Psoas muscle (tissue), 8 donors: ENCODE measurements around the gene EVI2B. TPM values are rescaled to one million over a fixed set of nuclear protein-coding genes. Genes with fewer than 3 reads are reported as not detected.

ENCODE experiments used
- ATAC-seq, 4 donors: fragments of 200-7000 bp; cut with Tn5 transposase; one replicate each; pipeline ENCODE4 v1.9.1; 2020; ENCODE audit warnings: moderate library complexity in 3 of 4, mild to moderate bottlenecking in 2 of 4
- DNase-seq, 2 donors: peaks; one replicate each; pipeline ENCODE4 v3.0.0-alpha.2; 2020
- H3K27ac ChIP-seq: fragments of 200-600 bp; one replicate; pipeline ENCODE4 v1.8.0; 2022
- H3K27me3 ChIP-seq, 3 donors: fragments of 200-600 bp in 1 of 3; one replicate each; pipeline versions ENCODE4 v1.6.1 to v1.8.0; 2013 to 2022; ENCODE audit warnings: low read length in 2 of 3, mild to moderate bottlenecking in 2 of 3, moderate library complexity in 1 of 3; ENCODE audit not compliant: insufficient read depth in 3 of 3
- H3K36me3 ChIP-seq, 2 donors: fragments of 200-600 bp in 1 of 2; one replicate each; pipeline versions ENCODE4 v1.6.1 to v1.8.0; 2013 to 2022; ENCODE audit warnings: low read depth in 1 of 2, mild to moderate bottlenecking in 1 of 2, moderate library complexity in 1 of 2; ENCODE audit not compliant: insufficient read depth in 1 of 2
- H3K4me1 ChIP-seq: fragments of 200-600 bp; one replicate; pipeline ENCODE4 v1.8.0; 2022
- H3K4me3 ChIP-seq: fragments of 200-600 bp; one replicate; pipeline ENCODE4 v1.8.0; 2022; ENCODE audit warnings: mild to moderate bottlenecking
- H3K9me3 ChIP-seq: fragments of 200-600 bp; one replicate; pipeline ENCODE4 v1.8.0; 2022
- WGBS, 3 donors: extraction: QIAGEN DNeasy Blood & Tissue Kit; methylation state at CpG; one replicate each; pipeline versions ENCODE4 v1.1.6 to v1.1.7; 2013; 5-methylcytosine and 5-hydroxymethylcytosine counted together
- intact Hi-C, 2 donors: fragments of 100-400 bp; cut with DNase I; formaldehyde crosslinking; loops; one replicate each; pipeline versions ENCODE4 v1.11.0 to v1.14.2; 2022
- polyA plus RNA-seq, 3 donors: library from polyadenylated mRNA; stranded (reverse); fragments of 200-250 nt; gene quantifications; one replicate each; pipeline ENCODE4 v1.2.3, GENCODE V29; 2013
- total RNA-seq, 4 donors: library from RNA; stranded (reverse); fragmentation: NEBNext Ultra II Directional in 2 of 4; extraction: Animal tissue kit (Norgen Biotek cat#: 25700) in 2 of 4; gene quantifications; one replicate each; pipeline versions ENCODE4 v1.2.1 to v1.2.4, GENCODE V29; 2021 to 2023
- TF ChIP-seq, protein P1 (sequence below): fragments of 200-600 bp; IDR thresholded peaks from one replicate; pipeline ENCODE4 v1.8.0; 2022; ENCODE audit warnings: antibody characterized with exemption
- donor health status: healthy with polysubstance abuse.
- donor health status: DM: no; HTN: no; CAD: no; lungs with moderate emphysema.
- donor health status: Bipolar disorder and iron deficiency.
- donor health status: healthy.
- donor health status: DM: yes; HTN: yes; CAD: no.
- donor health status: DM: no; HTN: no; CAD: no.
- donor health status: DM: no; HTN: no; CAD: no.
- donor health status: DM: yes; HTN: yes; CAD: no.

EVI2B gene
- total and polyA plus RNA-seq, 7 donors, result 0.51 to 2.9 (median 1.2) TPM

GRCh38 chr17:31261601-31262000 lies 52.3 kb downstream of the EVI2B start:
- intact Hi-C loops, result no loop called here
- peaks cover 2 to 64% of the 10 kb centered on the region in 2 donors for H3K36me3 ChIP-seq
- no peaks in the 10 kb centered on the region for H3K4me1 ChIP-seq
- DNase-seq (no peak), ATAC-seq (no peak)
- 77 to 87% (median 86%) methylated on average over 1 of the region's 1 CpG for WGBS, 3 donors
- TF ChIP-seq, protein P1, sequence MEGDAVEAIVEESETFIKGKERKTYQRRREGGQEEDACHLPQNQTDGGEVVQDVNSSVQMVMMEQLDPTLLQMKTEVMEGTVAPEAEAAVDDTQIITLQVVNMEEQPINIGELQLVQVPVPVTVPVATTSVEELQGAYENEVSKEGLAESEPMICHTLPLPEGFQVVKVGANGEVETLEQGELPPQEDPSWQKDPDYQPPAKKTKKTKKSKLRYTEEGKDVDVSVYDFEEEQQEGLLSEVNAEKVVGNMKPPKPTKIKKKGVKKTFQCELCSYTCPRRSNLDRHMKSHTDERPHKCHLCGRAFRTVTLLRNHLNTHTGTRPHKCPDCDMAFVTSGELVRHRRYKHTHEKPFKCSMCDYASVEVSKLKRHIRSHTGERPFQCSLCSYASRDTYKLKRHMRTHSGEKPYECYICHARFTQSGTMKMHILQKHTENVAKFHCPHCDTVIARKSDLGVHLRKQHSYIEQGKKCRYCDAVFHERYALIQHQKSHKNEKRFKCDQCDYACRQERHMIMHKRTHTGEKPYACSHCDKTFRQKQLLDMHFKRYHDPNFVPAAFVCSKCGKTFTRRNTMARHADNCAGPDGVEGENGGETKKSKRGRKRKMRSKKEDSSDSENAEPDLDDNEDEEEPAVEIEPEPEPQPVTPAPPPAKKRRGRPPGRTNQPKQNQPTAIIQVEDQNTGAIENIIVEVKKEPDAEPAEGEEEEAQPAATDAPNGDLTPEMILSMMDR, result no peak
- H3K9me3 ChIP-seq, result no peaks in the 10 kb centered on the region
- no peak overlapping the region for H3K27ac ChIP-seq
- H3K4me3 ChIP-seq, result no peak overlapping the region
- no peaks in the 10 kb centered on the region for H3K27me3 ChIP-seq

DNA sequence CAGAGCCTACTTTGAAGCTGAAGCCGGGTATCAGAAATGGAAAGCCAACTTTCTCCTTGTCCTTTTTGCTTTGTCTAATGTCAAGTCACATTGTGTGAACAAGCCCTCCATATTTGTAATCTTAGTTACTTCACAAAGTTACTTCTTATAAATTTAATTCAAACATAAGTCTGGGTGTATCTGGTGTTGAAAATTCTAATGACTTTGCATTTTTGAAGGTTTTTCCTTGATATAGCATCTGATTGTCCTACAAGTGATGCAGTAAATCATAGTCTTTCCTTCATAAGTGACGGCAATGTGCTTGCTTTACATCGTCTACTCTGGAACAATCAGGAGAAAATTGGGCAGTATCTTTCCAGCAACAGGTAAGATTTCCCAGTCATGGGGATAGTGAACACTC lies 53.7 kb downstream of the EVI2B start:
- TF ChIP-seq, protein P1, result no peak
- H3K27ac ChIP-seq, result no peak overlapping the region
- no peaks in the 10 kb centered on the region for H3K27me3 ChIP-seq
- 95 to 98% (median 95%) methylated on average over 3 of the region's 3 CpGs for WGBS, 3 donors
- H3K4me3 ChIP-seq, result no peak overlapping the region
- no peak for ATAC-seq
- no peaks in the 10 kb centered on the region for H3K4me1 ChIP-seq
- intact Hi-C loops, result loop anchor here in 1 of 2 donors (1.0 kb wide), 1 partner anchor 16 kb away; no protein-coding TSS in a partner anchor
- no peaks in the 10 kb centered on the region for H3K9me3 ChIP-seq
- H3K36me3 ChIP-seq, result peaks cover 0 to 52% of the 10 kb centered on the region in 2 donors
- no peak for DNase-seq

DNA sequence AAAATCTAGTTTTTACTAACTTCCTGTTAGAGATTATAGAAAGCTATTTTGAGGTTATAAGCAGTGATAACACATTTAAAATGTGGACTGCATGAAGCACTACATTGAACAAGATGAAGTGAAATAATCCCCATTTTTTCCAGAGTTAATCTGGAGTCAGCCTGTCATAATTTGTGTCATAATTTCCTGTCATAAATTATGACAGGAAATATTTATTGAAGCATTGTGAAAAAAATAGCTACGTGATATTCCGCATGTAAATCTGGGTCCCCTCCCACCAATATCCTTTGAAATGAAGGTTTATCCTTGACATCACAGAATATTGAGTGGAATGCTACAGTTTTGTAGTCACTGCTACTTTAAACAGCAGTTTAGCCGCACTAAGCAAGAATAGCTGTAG lies 56.9 kb downstream of the EVI2B start:
- Histone ChIP-seq H3K4me1 (no peaks in the 10 kb centered on the region), H3K9me3 (no peaks in the 10 kb centered on the region), H3K27me3 (no peaks in the 10 kb centered on the region), H3K4me3 (no peak overlapping the region), H3K27ac (no peak overlapping the region), H3K36me3 (peaks cover 0 to 45% of the 10 kb centered on the region in 2 donors)
- no peak for DNase-seq
- whole genome bisulfite sequencing, 3 donors, result 73 to 84% (median 82%) methylated on average over 3 of the region's 3 CpGs
- TF ChIP-seq, protein P1, result no peak
- intact Hi-C loops, result no loop called here
- no peak for ATAC-seq

DNA sequence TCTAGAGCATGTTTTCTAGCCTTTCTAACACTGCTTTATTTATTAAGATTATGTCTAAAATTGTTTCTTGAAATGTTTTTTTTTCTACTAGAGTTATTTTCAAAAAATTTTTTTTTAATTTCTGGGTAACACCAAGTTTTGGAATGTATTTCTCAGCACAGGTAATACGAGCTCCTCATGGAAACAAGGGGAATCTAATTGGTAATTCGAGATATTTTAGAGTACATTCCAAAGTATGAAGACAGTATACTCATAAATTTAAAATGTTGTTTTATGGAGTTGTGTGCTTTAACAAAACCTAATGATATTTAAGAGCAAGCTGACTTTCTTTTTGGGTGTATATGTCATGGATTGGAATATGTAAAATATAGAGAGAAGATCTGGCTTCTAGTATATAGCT lies 59.2 kb downstream of the EVI2B start:
- no peak for ATAC-seq
- DNase-seq, result no peak
- no peaks in the 10 kb centered on the region for H3K4me1 ChIP-seq
- TF ChIP-seq, protein P1, result no peak
- no peak overlapping the region for H3K27ac ChIP-seq
- intact Hi-C loops, result no loop called here
- H3K4me3 ChIP-seq, result no peak overlapping the region
- WGBS, 3 donors, result 66 to 78% (median 70%) methylated on average over 2 of the region's 2 CpGs
- H3K27me3 ChIP-seq, result no peaks in the 10 kb centered on the region
- H3K9me3 ChIP-seq, result no peaks in the 10 kb centered on the region
- H3K36me3 ChIP-seq, result peaks cover 0 to 27% of the 10 kb centered on the region in 2 donors

Other genes starting within 250 kb of the EVI2B start
- gene NF1, start 219.1 kb downstream of the EVI2B start, total RNA-seq, result 10 to 100 TPM; 27.4 to 35.5 (median 27.9) TPM
- 1 to 10 TPM; 3.5 to 8.1 (median 3.6) TPM for gene NF1, start 219.1 kb downstream of the EVI2B start, polyA plus RNA-seq
- not detected for gene OMG, start 16.8 kb downstream of the EVI2B start, total RNA-seq
- gene OMG, start 16.8 kb downstream of the EVI2B start, polyA plus RNA-seq, result under 1 TPM in 2 of 3 donors, not detected in 1; 0.03 to 0.10 TPM
- gene EVI2A, start 7.6 kb upstream of the EVI2B start, total RNA-seq, result 1 to 10 TPM in 2 of 4 donors, under 1 TPM in 2; 0.50 to 1.7 (median 1.2) TPM
- under 1 TPM; 0.34 to 0.85 (median 0.47) TPM for gene EVI2A, start 7.6 kb upstream of the EVI2B start, polyA plus RNA-seq
- 1 to 10 TPM in 1 of 4 donors, under 1 TPM in 3; 0.17 to 1.8 (median 0.56) TPM for gene RAB11FIP4, start 77.6 kb upstream of the EVI2B start, total RNA-seq
- under 1 TPM; 0.04 to 0.41 (median 0.08) TPM for gene RAB11FIP4, start 77.6 kb upstream of the EVI2B start, polyA plus RNA-seq